GM19452 (cell line): Measurements from ENCODE around the gene PXDN.

Experiments used
- ATAC-seq: cut with Tn5 transposase; IDR thresholded peaks from one replicate; pipeline ENCODE4 v1.9.1; 2021; ENCODE audit not compliant: unreplicated experiment

PXDN gene

DNA sequence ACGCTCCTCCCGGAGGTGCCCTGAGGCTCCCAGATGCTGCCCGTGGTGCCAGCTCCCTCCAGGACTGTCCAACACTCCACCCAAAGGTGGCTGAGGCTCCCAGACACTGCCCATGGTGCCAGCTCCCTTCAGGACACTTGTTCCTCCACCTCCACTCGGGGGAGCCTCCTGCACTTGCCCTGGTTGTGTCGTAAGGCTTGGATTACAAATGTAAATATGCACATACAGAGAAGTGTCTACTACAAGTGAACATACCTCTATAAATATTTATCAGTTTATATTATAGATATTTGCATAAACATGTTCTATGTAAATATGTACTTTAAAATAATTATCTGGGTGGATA lies 143.3 kb downstream of the PXDN start:
- no peak for ATAC-seq

DNA sequence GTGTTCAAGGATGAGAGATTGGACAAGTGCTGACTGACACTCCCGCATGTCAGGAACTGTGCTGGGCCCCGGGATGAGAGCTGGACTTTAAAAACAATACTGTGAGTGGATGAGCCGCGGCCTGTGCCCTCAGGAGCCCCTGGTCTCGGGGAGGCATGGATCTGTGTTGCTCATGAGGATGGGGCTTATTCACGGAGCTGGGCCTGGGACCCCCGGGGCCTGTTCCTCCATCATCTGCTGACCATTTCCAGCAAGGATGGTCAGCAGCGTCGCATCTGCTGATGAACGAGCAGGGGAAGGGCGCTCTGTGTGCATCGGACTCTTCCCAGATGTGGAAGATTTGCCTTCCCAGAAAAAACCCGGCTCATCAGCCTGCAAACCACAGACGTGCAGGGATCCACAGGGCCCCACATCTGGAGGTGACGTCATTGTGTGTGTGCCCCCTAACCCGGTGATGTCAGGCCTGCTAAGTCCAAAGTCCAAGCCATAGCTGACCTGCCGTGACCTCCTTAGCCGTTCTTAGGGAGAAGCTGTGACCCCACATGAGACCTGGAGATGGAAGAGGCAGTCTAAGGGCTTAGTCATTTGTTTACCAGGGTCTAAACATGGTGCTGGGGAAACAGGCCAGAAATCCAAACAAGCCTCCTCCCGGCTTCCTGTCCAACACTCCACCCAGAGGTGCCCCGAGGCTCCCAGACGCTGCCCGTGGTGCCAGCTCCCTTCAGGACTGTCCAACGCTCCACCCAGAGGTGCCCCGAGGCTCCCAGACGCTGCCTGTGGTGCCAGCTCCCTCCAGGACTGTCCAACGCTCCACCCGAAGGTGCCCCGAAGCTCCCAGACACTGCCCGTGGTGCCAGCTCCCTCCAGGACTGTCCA lies 143.9 kb downstream of the PXDN start:
- no peak for ATAC-seq

DNA sequence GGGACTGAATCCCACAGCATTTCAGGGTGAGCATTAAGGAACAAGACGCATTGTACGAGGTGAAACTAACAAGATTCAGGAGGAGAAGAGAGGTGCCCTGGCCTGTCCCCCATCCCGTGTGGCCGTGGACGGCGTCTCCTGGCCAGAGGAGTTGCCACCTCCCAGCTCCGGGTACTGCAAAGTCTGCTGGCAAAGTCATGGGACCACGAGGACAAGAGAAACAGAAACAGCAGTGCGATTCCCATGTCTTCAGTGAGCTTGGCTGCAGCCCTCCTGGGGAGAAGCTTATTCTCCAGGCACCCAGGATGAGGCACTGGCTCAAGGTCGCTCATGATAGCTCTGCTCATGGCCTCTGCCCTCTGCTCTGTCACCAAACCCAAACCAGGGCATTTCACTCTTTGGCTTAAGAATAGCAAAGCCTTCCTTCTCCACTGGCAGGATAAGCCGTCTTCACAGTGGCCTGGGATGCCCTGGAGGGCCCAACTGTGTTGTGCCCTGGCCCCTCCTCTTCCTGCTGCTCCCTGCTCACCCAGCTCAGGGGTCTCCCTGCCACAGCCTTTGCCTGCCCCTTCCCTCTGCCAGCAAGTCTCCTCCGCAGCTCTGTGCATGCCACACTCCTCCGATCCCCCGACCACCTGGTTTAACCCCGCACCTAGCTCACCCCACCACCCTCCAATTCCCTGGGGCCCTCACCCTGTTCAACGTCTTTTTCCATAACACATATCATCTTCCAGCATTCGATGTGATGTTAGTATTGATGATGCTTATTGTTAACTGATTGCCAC lies 144.8 kb downstream of the PXDN start:
- ATAC-seq = no peak

DNA sequence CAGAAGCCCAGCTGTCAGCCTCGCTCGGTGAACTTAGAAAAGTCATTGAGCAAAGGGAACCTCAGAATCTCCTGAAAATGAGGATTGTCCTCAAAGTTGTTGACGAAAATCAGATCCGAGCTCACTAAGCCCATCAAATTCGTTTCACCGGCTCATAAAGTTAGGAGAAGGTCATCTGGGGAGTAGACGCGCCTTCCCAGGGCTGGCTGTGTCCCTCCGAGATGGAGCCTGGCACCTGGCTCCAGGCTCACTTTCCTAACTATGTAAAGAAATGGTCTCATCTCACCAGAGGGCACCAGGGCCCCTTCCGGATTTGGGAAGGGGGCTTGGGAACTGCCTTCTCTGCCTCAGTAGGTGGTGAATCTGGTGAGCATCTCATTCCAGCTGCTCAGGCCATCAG lies 145.5 kb downstream of the PXDN start:
- ATAC-seq = no peak

DNA sequence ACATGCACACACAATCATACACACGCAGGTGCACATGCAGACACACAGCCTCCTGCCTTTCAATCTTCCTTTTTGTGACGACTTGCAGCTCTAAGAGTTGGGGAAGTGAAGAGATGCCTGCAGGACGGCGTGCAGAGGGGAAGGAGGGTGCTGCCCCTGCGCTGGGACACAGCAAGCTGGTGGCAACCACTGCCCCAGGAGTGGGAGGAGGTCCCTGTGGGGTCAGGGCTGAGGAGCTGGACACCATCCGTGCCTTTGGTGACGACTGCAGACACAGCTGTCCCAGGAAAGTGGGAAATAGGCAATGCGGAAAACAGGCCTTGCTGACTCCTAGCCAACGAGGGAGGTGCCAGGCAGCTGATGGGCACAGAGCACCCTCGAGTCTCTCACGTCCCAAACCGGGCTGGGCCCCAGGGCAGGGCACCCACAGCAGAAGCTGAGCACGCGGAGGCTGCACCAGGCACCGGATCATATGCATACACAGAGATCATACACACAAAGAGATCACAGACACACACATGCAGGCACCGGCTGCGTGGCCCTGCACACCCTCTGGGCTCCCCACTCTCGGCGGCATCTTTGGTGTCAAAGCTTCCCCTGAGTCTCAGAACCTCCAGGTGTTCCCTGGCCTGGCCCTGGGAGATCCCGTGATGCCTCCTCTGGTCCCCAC lies 146.1 kb downstream of the PXDN start:
- no peak for ATAC-seq

DNA sequence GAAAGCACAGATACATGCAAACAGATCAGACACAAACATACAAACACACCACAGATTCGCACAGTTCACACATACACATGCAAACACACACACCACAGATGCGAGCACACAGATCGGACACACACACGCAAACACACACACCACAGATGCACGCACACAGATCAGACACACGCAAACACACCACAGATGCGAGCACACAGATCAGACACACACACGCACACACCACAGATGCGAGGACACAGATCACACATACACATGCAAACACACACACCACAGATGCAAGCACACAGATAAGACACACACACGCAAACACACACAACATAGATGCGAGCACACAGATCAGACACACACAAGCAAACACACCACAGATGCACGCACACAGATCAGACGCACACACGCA lies 149.0 kb downstream of the PXDN start:
- no peak for ATAC-seq

DNA sequence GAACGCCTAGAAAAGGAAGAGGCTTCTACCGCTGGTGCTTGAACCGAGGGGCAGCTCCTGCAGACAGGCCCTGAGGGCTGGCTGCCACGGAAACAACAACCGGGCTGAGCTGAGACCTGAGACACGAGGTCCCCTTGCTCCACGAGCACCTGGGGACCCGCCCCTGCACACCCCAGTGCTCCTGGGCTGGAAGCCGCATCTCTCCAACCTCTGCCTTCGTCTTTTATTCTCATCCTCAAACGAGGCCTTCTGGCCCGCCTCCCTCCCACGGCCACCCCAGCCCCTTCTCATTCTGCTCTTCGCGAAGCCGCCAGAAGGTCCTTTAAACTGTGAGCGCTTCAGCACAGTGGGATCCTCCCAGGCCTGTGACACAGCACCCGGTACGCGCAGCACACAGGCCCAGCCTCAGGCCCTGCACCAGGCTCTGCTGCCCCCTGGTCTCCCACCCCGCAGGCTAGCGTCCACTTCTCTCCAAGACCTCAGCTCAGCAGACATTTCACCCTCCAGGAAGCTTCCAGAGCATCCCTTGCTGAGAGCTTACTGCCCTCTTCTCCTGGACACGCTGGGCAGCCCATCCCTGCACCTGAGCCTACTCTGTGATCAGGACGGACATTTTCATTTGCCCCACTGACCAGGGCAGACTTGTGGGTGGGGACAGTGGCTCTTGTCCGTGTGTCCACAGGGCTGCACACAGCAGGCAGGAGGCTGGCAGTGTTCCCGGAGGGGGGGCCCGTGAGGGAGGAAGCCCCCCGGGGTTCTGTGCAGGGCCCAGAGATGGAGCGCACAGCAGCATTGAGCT lies 149.7 kb downstream of the PXDN start:
- no peak for ATAC-seq

DNA sequence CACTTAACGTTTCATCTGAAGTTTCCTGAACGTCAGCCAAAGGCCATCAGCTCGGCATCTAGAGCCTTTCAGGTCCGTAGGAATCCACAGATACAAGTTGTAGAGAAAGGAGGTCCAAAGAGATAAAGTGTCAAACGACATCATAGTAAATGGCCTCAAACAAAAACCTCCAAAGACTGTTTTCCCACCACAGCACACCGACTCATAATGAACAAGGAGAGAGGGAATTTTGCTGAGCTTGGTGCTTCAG lies 150.3 kb downstream of the PXDN start:
- no peak for ATAC-seq

DNA sequence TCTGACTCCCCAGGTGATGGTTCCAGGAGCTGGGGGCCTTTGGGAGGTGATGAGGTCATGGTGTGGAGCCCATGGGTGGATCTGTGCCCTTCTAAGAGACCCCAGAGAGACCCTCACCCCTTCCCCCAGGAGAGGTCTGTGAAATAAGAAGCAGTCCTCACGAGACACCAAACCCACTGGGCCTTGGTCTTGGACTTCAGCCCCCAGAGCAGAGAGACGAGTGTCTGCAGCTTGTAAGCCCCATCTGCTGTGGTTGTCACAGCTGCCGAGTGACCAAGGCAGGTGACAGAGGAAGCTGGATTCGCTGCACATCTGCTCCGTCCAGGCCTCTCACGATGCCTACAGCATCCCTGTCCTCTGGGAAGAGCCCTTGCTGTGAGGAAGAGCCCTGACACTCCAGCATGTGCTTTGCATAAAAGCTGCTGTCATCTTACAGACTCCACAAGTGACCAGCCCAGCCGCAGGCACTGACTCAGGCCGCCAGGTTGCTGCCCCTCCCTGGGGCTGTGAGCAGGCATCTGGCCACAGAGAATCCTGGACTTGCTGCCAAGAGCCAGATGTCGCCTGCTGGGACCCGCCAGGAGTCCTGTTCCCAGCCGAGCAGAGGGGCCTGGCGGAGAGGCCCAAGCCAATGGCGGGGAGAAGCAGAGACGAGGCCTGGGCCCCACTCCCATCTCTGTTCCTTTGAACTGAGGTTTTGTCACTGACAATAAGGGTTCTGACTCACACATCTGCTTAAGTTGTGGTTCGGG lies 150.8 kb downstream of the PXDN start:
- ATAC-seq = no peak

DNA sequence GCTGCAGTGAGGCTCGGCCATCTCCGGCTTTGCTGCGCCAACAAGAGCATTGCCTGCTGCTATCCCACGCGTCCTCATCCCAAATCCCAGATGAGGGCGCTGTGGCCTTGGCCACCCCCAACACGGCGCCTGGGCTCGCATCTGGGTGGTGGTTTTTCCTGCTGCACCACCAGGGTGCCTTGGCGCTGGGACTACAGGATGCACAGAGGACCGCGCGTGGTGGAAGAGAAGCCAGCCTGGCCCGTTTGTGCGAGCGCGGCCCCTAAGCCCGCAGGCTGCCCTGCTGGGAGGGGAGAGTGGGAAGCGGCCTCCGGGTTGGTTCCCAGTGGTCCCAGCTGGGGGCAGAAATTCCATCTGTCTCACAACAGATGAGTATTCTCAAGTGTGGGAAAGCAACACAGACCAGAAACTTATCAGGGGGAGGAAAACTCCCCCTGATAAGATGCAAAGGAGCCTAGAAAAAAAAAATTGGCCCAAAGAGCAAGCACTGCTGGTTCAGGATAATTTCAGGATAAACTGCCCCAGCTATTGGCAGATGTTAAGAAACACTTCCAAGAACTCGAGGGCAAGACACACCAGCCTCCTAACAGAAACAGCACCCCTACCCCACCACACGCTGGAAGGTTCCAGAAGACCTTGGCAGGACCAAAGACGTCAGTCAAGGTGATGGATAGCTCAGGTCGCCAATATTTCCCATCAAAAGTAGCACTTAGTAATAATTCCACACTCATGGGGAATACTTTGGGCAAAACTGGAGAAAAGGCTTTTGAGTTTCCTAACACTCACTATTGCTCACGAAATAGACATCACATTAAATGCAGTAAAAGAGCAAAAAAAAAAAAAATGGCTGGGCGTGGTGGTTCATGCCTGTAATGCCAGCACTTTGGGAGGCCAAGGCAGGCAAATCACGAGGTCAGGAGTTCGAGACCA lies 152.1 kb downstream of the PXDN start:
- ATAC-seq = no peak

DNA sequence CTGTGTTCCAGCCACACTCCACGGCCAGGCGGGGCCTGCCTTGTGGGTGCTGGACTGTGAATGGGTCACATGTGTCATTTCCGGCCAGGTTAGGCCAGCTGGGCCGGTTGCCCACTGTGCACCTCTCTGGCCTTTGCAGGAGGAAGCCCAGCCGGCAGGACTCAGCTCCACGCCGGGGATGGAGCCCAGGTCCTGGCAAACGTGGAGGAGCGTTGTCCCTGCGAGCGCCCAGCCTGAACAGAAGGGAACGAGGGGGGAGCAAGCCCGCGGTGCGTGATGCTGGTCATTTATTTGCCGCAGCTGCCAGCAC lies 152.9 kb downstream of the PXDN start:
- ATAC-seq = no peak

DNA sequence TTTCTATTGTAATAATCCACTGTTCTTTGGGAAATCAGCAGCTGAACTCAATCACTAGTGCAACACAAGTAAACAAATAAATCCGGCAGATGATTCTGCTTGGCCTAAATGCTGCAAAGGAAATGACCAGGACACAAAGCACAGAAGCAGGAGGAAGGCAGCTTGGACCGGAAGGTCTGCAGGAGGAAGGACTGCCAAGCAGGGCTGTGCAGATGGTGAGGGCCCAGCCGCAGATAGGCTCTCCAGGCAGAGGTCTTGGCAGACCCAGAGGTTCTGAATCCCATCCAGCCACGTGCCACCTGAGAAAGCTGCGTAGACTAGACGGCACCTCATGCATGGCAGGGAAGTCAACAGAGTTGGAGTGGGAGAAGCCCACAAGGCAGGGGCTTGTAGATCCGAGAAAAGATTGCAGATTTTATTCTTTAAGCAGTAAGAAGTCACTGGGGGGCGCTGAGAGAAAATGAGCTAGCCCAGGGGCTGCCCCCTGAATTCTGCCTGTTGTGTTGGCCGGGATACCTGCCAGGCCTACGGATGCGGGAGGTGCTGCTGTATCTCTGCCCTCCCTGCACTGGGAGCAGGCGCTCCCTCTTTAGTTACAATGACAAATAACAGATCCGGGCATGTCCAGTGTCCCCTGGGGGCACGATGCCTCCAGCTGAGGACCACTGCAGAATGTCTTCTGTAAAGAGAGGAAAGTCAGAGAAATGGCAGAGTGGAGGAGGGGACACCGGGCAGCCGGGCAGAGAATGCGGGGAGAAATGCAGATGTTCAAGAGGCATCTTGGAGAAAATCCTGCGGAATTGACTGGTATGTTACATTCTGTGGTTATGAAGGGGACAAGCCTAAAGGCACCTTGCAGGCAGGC lies 153.5 kb downstream of the PXDN start:
- ATAC-seq = no peak

DNA sequence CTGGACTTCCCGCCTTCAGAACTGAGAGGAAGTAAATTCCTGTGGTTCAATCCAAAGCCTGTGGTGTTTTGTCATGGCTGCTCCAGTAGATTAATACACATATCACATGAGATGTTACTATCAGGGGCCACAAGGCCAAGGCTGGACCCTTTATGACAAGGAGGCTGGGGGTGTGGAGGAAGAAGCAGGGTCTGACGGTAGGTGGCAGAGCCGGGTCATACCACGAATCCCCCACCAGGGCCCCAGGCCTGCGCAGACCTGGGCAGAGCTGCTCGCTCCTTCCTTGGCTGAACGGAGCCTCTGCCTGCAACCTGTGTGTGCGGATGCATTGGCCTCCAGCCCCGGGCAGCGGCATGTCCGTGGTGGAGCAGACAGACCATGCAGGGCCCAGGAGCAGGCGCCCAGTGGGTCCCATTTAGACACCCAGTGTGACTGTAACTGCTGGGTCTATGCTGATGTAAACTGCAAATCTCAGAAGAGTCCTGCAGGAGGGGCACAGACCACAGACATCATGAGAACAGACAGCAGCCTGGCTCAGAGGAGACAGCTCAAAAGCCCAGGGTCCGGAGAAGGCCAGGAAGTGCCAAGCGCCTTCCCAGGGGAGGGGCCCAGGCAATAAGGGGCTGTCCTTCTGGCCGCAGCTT lies 155.2 kb downstream of the PXDN start:
- no peak for ATAC-seq

DNA sequence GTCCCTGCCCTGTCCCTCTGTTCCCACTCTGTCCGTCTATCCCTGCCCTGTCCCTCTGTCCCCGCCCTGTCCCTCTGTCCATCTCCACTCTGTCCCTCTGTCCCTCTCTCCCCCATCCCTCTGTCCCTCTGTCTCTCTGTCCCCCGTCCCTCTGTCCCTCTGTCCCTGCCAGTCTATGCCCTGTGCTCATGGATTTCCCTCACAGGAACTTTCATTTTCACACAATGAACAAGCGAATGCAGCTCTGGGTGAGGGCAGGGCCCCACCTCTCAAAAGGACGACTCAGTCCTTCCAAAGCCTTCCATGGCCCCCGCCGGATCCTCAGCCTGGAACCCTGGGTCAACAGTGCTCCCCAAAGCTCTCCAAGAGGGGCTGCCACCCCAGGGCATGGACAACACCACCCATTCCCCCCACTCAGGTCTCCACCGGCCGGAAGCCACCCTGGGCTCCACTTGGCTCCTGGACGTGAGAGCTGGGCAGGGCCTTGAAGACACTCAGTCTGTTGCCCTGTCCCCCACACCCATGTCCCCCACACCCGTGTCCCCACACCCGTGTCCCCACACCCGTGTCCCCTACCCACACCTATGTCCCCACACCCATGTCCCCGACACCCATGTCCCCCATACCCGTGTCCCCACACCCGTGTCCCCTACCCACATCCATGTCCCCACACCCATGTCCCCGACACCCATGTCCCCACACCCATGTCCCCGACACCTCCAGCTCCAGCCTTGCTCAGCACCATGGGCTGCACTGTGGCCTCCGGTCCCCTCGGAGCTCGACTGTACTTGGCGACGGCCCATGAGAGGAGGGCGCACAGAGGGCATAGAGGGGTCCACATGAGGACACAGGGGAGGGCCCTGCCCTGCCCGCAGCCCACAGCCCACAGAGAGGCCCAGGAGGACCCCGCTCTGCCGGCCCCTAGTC lies 156.0 kb downstream of the PXDN start:
- ATAC-seq = no peak

DNA sequence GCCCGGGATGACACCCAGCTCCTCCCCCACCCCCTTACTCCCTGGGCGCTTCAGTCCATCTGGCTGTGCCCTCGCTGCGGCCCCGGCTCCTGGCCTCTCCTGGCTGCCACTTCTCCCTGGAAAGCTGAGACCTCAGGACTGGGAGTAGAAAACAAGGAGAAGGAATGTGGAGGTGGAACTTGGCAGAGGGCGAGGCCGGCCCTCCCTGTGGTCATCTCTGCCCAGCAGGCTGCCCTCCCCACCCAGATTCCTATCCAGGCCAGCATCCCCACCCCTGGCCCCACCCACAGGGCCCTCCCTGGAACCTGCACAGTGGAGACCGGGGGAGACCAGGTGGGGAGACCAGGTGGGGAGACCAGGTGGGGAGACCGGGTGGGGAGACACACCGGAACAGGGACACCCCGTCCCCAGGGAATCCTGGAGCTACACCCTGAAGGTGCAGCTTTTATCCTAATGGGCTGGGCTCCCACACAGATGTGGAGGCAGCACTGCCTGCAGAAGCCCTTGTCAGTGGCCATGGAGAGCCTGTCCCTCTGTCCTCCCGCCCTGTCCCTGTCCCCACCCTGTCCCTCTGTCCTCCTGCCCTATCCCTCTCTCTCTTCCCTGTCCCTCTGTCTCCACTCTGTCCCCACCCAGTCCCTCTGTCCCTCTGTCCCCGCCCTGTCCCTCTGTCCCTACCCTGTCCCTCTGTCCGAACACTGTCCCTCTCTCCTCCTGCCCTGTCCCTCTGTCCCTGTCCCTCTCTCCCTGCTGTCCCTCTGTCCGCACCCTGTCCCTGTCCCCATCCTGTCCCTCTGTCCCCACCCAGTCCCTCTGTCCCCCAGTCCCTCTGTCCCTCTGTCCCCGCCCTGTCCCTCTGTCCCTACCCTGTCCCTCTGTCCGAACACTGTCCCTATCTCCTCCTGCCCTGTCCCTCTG lies 157.1 kb downstream of the PXDN start:
- ATAC-seq = no peak

DNA sequence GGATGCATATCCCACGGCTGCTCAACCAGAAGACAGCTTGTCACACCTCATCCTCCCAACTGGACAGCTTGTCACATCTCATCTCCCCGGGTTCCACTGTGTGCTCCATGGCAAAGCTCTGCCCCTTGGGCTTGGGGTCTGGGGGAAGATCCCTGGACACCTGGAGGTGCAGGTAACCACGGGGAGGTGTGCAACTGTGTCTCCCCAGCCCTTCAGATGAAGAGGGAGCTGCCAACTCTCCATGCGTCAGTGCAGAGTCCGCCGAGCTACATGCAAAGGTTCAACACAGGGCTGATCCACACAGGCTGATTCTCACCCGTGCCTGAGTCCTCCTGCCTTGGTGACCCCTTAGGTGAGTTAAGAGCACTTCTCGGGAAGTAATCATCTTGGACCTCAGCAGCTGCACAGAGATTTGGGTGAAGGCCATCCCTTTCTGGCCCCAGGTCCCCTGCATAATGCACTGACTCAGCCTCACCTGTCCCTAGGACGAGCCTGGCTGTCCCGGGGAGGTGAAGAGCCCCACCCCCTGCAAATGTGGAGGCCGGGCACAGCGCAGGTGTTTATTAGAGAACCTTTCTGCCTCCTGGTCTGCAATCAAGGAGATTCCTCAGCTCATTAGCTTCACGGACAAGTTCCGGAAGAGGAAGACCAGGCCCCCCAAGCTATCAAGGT lies 157.9 kb downstream of the PXDN start:
- no peak for ATAC-seq
